Adrenal gland (tissue), 12 donors: ENCODE results near the gene GIGYF2. TPM values are rescaled to one million over a fixed set of nuclear protein-coding genes. Genes with fewer than 3 reads are reported as not detected.
"Not testable (repeated sequence)": the region's sequence is repeated elsewhere in the genome, so short reads cannot be mapped to it uniquely, and the experiment has no call there.

Source experiments
- DNase-seq, 7 donors: peaks; one replicate each; pipeline ENCODE4 v3.0.0-alpha.2; 2019 to 2020
- H3K27ac ChIP-seq, 5 donors: fragments of 200-600 bp; sonication (generic) in 4 of 5; 1 replicate in 3 of 5; 2 replicates in 2 of 5; pipeline versions ENCODE4 v1.5.1 to v1.8.0; 2016 to 2020; ENCODE audit warnings: mild to moderate bottlenecking in 1 of 5
- H3K27me3 ChIP-seq: fragments of 200-600 bp; 2 replicates; pipeline ENCODE4 v1.8.0; 2021
- H3K36me3 ChIP-seq, 2 donors: fragments of 200-600 bp; replicated peaks in 1 of 2; 1 replicate in 1 of 2; 2 replicates in 1 of 2; pipeline versions ENCODE4 v1.5.1 to v1.8.0; 2018 to 2022
- H3K4me1 ChIP-seq, 2 donors: fragments of 200-600 bp; replicated peaks in 1 of 2; 1 replicate in 1 of 2; 2 replicates in 1 of 2; pipeline versions ENCODE4 v1.5.1 to v1.8.0; 2018 to 2021
- H3K4me3 ChIP-seq, 4 donors: fragments of 200-600 bp; sonication (generic) in 3 of 4; one replicate each; pipeline ENCODE4 v1.5.1; 2016 to 2018
- H3K9me3 ChIP-seq, 3 donors: fragments of 200-600 bp; sonication (generic) in 1 of 3; replicated peaks in 1 of 3; 1 replicate in 2 of 3; 2 replicates in 1 of 3; pipeline versions ENCODE4 v1.5.1 to v1.8.0; 2016 to 2021
- CTCF ChIP-seq, 6 experiments: fragments of 450-650 bp in 4 of 6; fragments of 200-600 bp in 2 of 6; sonication (generic) in 1 of 6; IDR thresholded peaks; 1 replicate in 5 of 6; 2 replicates in 1 of 6; pipeline versions ENCODE4 v1.5.1 to v1.8.0; 2016 to 2021; ENCODE audit warnings: antibody characterized with exemption in 6 of 6, mild to moderate bottlenecking in 2 of 6, moderate library complexity in 1 of 6
- POLR2A ChIP-seq, 2 donors: fragments of 450-650 bp; IDR thresholded peaks; one replicate each; pipeline ENCODE4 v1.6.1; 2017; ENCODE audit warnings: antibody characterized with exemption in 2 of 2, mild to moderate bottlenecking in 2 of 2, moderate library complexity in 1 of 2
- WGBS, 4 donors: extraction: QIAGEN DNeasy Blood & Tissue Kit in 2 of 4; methylation state at CpG; one replicate each; pipeline versions ENCODE4 v1.1.5 to v1.1.7; 2013 to 2017; 5-methylcytosine and 5-hydroxymethylcytosine counted together
- intact Hi-C, 2 donors: fragments of 100-400 bp; cut with DNase I; formaldehyde crosslinking; loops; one replicate each; pipeline versions ENCODE4 v1.14.1 to v1.15.0; 2022 to 2023
- polyA plus RNA-seq, 3 donors: library from polyadenylated mRNA; stranded (reverse); fragments of 200-250 nt in 2 of 3; fragments of 350-450 nt in 1 of 3; fragmentation: Illumina TruSeq in 1 of 3; extraction: RNeasy Lipid Tissue Mini Kit (QIAGEN cat#74804) in 1 of 3; gene quantifications; one replicate each; pipeline ENCODE4 v1.2.3, GENCODE V29; 2013 to 2014
- total RNA-seq, 9 donors: library from RNA; depleted of rRNA in 4 of 9; stranded (reverse); fragments of >200 nt in 4 of 9; fragments of 120-200 nt in 1 of 9; fragmentation: NEBNext Ultra II Directional in 1 of 9; extraction: Animal tissue kit (Norgen Biotek cat#: 25700) in 1 of 9; gene quantifications; one replicate each; pipeline versions ENCODE4 v1.1.0 to v1.2.4, GENCODE V29; 2013 to 2023
- donor health status: healthy with polysubstance abuse.
- donor health status: Bipolar disorder and iron deficiency.
- donor health status: DM: yes; HTN: yes; CAD: no.
- donor health status: DM: no; HTN: no; CAD: no.
- donor health status: DM: no; HTN: no; CAD: no.
- donor health status: DM: yes; HTN: yes; CAD: no.

GIGYF2 gene
- total and polyA plus RNA-seq, 12 donors, result 13.5 to 93.7 (median 65.4) TPM

DNA sequence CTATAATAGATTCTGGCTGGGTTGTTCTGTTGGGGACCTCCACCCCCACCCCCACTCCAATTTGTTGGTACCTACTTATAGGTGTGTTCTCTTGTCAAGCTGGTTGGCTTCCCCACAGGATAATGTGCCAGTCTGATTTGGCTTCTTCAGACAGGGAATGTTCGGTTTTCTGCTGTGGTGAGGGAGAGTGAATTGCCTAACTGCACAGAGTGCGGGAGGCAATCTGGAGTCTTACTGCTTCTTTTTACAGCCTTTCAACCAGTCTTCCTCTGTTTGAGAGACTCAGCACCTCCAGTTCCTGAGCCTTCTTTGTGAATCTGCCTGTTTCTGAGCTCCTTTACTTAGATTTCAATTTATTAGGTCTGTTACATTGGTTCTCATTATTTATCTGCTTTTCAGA, 145.6 kb downstream of the GIGYF2 start:
- H3K36me3 ChIP-seq, result peaks cover 0 to 56% of the 10 kb centered on the region in 2 donors
- intact Hi-C loops, result no loop called here
- H3K4me1 ChIP-seq, result peaks cover 7 to 24% of the 10 kb centered on the region in 2 donors
- no peak overlapping the region for H3K4me3 ChIP-seq
- no peak overlapping the region for H3K27ac ChIP-seq
- no peaks in the 10 kb centered on the region for H3K9me3 ChIP-seq
- H3K27me3 ChIP-seq, result no peaks in the 10 kb centered on the region
- TF ChIP-seq CTCF (IDR thresholded peaks at IDR 0.05) (no peak), POLR2A (IDR thresholded peaks at IDR 0.05) (no peak)
- WGBS, 4 donors, result 39 to 71% (median 55%) methylated on average over 2 of the region's 2 CpGs
- no peak for DNase-seq

DNA sequence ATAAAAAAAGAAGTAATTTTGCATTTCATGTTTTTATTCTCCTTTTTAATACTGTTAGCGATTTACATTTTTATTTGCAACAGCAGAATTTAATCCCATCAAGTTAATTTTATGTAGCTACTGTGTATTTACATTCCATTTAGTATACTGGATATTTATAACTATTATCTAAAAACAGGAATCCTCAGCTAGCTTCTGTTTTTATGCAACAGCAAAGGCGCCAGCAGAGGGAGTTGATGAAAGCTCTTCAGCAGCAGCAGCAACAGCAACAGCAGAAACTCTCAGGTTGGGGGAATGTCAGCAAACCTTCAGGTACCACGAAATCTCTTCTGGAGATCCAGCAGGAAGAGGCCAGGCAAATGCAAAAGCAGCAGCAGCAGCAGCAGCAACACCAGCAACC, 146.7 kb downstream of the GIGYF2 start:
- intact Hi-C loops, result no loop called here
- DNase-seq, result no peak
- H3K9me3 ChIP-seq, result no peaks in the 10 kb centered on the region
- H3K27ac ChIP-seq, result no peak overlapping the region
- TF ChIP-seq CTCF (IDR thresholded peaks at IDR 0.05) (no peak), POLR2A (IDR thresholded peaks at IDR 0.05) (no peak)
- H3K36me3 ChIP-seq, result peaks cover 0 to 64% of the 10 kb centered on the region in 2 donors
- no peaks in the 10 kb centered on the region for H3K27me3 ChIP-seq
- peaks cover 0 to 13% of the 10 kb centered on the region in 2 donors for H3K4me1 ChIP-seq
- WGBS, 4 donors, result 91 to 97% (median 95%) methylated on average over 3 of the region's 3 CpGs
- no peak overlapping the region for H3K4me3 ChIP-seq

GRCh38 chr2:232846055-232846454, 148.9 kb downstream of the GIGYF2 start:
- Histone ChIP-seq H3K9me3 (no peaks in the 10 kb centered on the region), H3K4me3 (no peak overlapping the region), H3K4me1 (no peaks in the 10 kb centered on the region), H3K27me3 (no peaks in the 10 kb centered on the region), H3K27ac (no peak overlapping the region), H3K36me3 (peaks cover 0 to 81% of the 10 kb centered on the region in 2 donors)
- DNase-seq, result no peak
- intact Hi-C loops, result no loop called here
- TF ChIP-seq POLR2A (IDR thresholded peaks at IDR 0.05), result no peak
- TF ChIP-seq CTCF (IDR thresholded peaks at IDR 0.05), result no peak

DNA sequence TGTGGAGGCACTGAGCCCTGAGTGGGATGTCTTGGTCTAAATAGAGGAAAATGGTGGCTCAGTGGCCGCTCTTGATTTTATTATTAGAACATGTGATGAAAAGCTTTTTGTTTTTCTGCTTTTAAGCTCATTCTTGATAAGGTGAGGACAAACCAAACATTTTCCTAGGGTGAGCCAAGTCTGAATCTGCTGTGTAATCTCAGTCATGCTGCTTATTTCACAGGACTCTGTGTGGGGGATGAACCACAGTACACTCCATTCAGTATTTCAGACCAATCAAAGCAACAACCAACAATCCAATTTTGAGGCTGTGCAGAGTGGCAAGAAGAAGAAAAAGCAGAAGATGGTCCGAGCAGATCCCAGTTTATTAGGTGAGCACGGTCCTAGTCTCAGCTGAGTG, 152.9 kb downstream of the GIGYF2 start:
- intact Hi-C loops, result loop anchor here (5.0 to 10.0 kb wide), 4 partner anchors 175 to 405 kb away; partner anchors contain the start of gene ATG16L1 (in 2 of the 2)
- H3K27me3 ChIP-seq, result no peaks in the 10 kb centered on the region
- no peak overlapping the region for H3K27ac ChIP-seq
- peaks cover 0 to 67% of the 10 kb centered on the region in 2 donors for H3K36me3 ChIP-seq
- 92 to 98% (median 94%) methylated on average over 3 of the region's 3 CpGs for WGBS, 4 donors
- H3K4me3 ChIP-seq, result no peak overlapping the region
- no peak for TF ChIP-seq POLR2A (IDR thresholded peaks at IDR 0.05)
- no peak for TF ChIP-seq CTCF (IDR thresholded peaks at IDR 0.05)
- H3K9me3 ChIP-seq, result no peaks in the 10 kb centered on the region
- H3K4me1 ChIP-seq, result no peaks in the 10 kb centered on the region
- no peak for DNase-seq

GRCh38 chr2:232852081-232852480, 154.9 kb downstream of the GIGYF2 start:
- not testable (repeated sequence) for H3K4me3 ChIP-seq, H3K9me3 ChIP-seq, H3K27me3 ChIP-seq, H3K4me1 ChIP-seq, H3K27ac ChIP-seq
- WGBS, 4 donors, result 86 to 89% (median 86%) methylated on average over 11 of the region's 11 CpGs
- peaks cover 0 to 65% of the 10 kb centered on the region in 2 donors for H3K36me3 ChIP-seq
- DNase-seq, result peak in 1 of 7 donors; percentile 21
- intact Hi-C loops, result loop anchor here (5.0 to 10.0 kb wide), 4 partner anchors 173 to 403 kb away; partner anchors contain the start of gene ATG16L1 (in 2 of the 2)
